Stomach (tissue), 4 donors: Measurements from ENCODE around the gene CELF4.

Experiments used
- CTCF ChIP-seq, 7 experiments: fragments of 450-650 bp in 4 of 7; fragments of 200-600 bp in 3 of 7; sonication (generic) in 3 of 7; IDR thresholded peaks; one replicate each; pipeline ENCODE4 v1.5.1; 2016 to 2019; ENCODE audit warnings: antibody characterized with exemption in 7 of 7, control low read depth in 2 of 7, mild to moderate bottlenecking in 1 of 7
- EP300 ChIP-seq: sonication (generic); formaldehyde crosslinking; IDR thresholded peaks from one replicate; pipeline ENCODE4 v1.6.1; 2017; ENCODE audit warnings: antibody characterized with exemption
- POLR2A ChIP-seq, 4 donors: fragments of 450-650 bp; IDR thresholded peaks; one replicate each; pipeline ENCODE4 v1.6.1; 2016; ENCODE audit warnings: antibody characterized with exemption in 4 of 4, control low read depth in 2 of 4, mild to moderate bottlenecking in 1 of 4, moderate library complexity in 1 of 4

- TF ChIP-seq CTCF (IDR thresholded peaks at IDR 0.05) = no peak
- TF ChIP-seq EP300 = no peak
- TF ChIP-seq POLR2A (IDR thresholded peaks at IDR 0.05) = no peak
Observed at GRCh38 chr18:37554399-37554787, 11.2 kb downstream of the CELF4 start.
